HUES6 (cell line): ENCODE results near the gene ANKH.

Source experiments
- H3K27ac ChIP-seq: 2 replicates; pipeline ENCODE4 v1.7.0; 2013; ENCODE audit warnings: low read depth, mild to moderate bottlenecking, low read length, inconsistent platforms
- H3K27me3 ChIP-seq: 2 replicates; pipeline ENCODE4 v1.6.1; 2013; ENCODE audit warnings: low read length; ENCODE audit not compliant: control insufficient read depth, insufficient read depth
- H3K36me3 ChIP-seq: 2 replicates; pipeline ENCODE4 v1.6.1; 2013; ENCODE audit warnings: low read length; ENCODE audit not compliant: control insufficient read depth, insufficient read depth
- H3K4me1 ChIP-seq: 2 replicates; pipeline ENCODE4 v1.6.1; 2013; ENCODE audit warnings: low read length; ENCODE audit not compliant: control insufficient read depth, insufficient read depth
- H3K4me3 ChIP-seq: 2 replicates; pipeline ENCODE4 v1.5.1; 2013; ENCODE audit warnings: low read depth, low read length
- H3K9ac ChIP-seq: one replicate; pipeline ENCODE4 v1.6.1; 2013; ENCODE audit warnings: mild to moderate bottlenecking, low read length
- H3K9me3 ChIP-seq: 2 replicates; pipeline ENCODE4 v1.6.1; 2013; ENCODE audit warnings: low read depth, low read length; ENCODE audit not compliant: control insufficient read depth, insufficient read depth

Gene ANKH

GRCh38 chr5:14783691-14784090 is 87.9 kb downstream of the ANKH start:
- H3K9me3 ChIP-seq: peaks cover 18% of the 10 kb centered on the region
- no peaks in the 10 kb centered on the region for H3K27me3 ChIP-seq
- H3K4me3 ChIP-seq: no peak overlapping the region
- H3K36me3 ChIP-seq: no peaks in the 10 kb centered on the region
- H3K4me1 ChIP-seq: peaks cover 2% of the 10 kb centered on the region; the same call in 1 of the 2 replicates
- no peak overlapping the region for H3K9ac ChIP-seq
- no peak overlapping the region for H3K27ac ChIP-seq

- Histone ChIP-seq H3K36me3 (no peaks in the 10 kb centered on the region), H3K27me3 (no peaks in the 10 kb centered on the region), H3K4me1 (peaks cover 13% of the 10 kb centered on the region; the same call in 1 of the 2 replicates), H3K9ac (no peak overlapping the region), H3K4me3 (no peak overlapping the region), H3K27ac (no peak overlapping the region), H3K9me3 (peaks cover 18% of the 10 kb centered on the region)
Measured at GRCh38 chr5:14782591-14782990, 89.0 kb downstream of the ANKH start.

GRCh38 chr5:14781106-14781505 is 90.5 kb downstream of the ANKH start:
- Histone ChIP-seq H3K27ac (no peak overlapping the region), H3K9me3 (peaks cover 18% of the 10 kb centered on the region), H3K9ac (no peak overlapping the region), H3K36me3 (no peaks in the 10 kb centered on the region), H3K4me1 (peaks cover 16% of the 10 kb centered on the region), H3K27me3 (no peaks in the 10 kb centered on the region), H3K4me3 (no peak overlapping the region)

GRCh38 chr5:14779975-14780374 is 91.6 kb downstream of the ANKH start:
- Histone ChIP-seq H3K27me3 (no peaks in the 10 kb centered on the region), H3K36me3 (no peaks in the 10 kb centered on the region), H3K9me3 (peaks cover 14% of the 10 kb centered on the region), H3K4me1 (peaks cover 16% of the 10 kb centered on the region), H3K4me3 (no peak overlapping the region), H3K27ac (no peak overlapping the region), H3K9ac (no peak overlapping the region)

GRCh38 chr5:14778792-14779070 is 92.8 kb downstream of the ANKH start:
- H3K27me3 ChIP-seq: no peaks in the 10 kb centered on the region
- H3K4me1 ChIP-seq: peaks cover 18% of the 10 kb centered on the region
- H3K4me3 ChIP-seq: no peak overlapping the region
- H3K27ac ChIP-seq: no peak overlapping the region
- H3K36me3 ChIP-seq: no peaks in the 10 kb centered on the region
- peaks cover 4% of the 10 kb centered on the region for H3K9me3 ChIP-seq
- no peak overlapping the region for H3K9ac ChIP-seq

- peaks cover 22% of the 10 kb centered on the region for H3K4me1 ChIP-seq
- no peak overlapping the region for H3K27ac ChIP-seq
- no peak overlapping the region for H3K4me3 ChIP-seq
- H3K9me3 ChIP-seq: no peaks in the 10 kb centered on the region
- no peak overlapping the region for H3K9ac ChIP-seq
- H3K36me3 ChIP-seq: no peaks in the 10 kb centered on the region
- H3K27me3 ChIP-seq: no peaks in the 10 kb centered on the region
Measured at GRCh38 chr5:14777932-14778791, 93.4 kb downstream of the ANKH start.

GRCh38 chr5:14777187-14777586 is 94.4 kb downstream of the ANKH start:
- Histone ChIP-seq H3K27me3 (no peaks in the 10 kb centered on the region), H3K4me1 (peaks cover 22% of the 10 kb centered on the region), H3K9ac (no peak overlapping the region), H3K4me3 (no peak overlapping the region), H3K27ac (no peak overlapping the region), H3K9me3 (no peaks in the 10 kb centered on the region), H3K36me3 (no peaks in the 10 kb centered on the region)

GRCh38 chr5:14776602-14777001 is 95.0 kb downstream of the ANKH start:
- Histone ChIP-seq H3K4me3 (no peak overlapping the region), H3K9me3 (no peaks in the 10 kb centered on the region)

GRCh38 chr5:14775857-14776256 is 95.7 kb downstream of the ANKH start:
- H3K4me1 ChIP-seq: peaks cover 22% of the 10 kb centered on the region
- no peak overlapping the region for H3K27ac ChIP-seq
- H3K4me3 ChIP-seq: no peak overlapping the region
- H3K27me3 ChIP-seq: no peaks in the 10 kb centered on the region
- no peak overlapping the region for H3K9ac ChIP-seq
- H3K9me3 ChIP-seq: no peaks in the 10 kb centered on the region
- H3K36me3 ChIP-seq: no peaks in the 10 kb centered on the region

More at GRCh38 chr5:14776602-14777001, 95.0 kb downstream of the ANKH start:
- Histone ChIP-seq H3K9ac (no peak overlapping the region), H3K4me1 (peaks cover 22% of the 10 kb centered on the region), H3K27me3 (no peaks in the 10 kb centered on the region), H3K27ac (no peak overlapping the region), H3K36me3 (no peaks in the 10 kb centered on the region)

- no peaks in the 10 kb centered on the region for H3K9me3 ChIP-seq
- H3K36me3 ChIP-seq: no peaks in the 10 kb centered on the region
- peaks cover 19% of the 10 kb centered on the region for H3K4me1 ChIP-seq
- H3K27ac ChIP-seq: no peak overlapping the region
- H3K4me3 ChIP-seq: no peak overlapping the region
- H3K9ac ChIP-seq: no peak overlapping the region
- H3K27me3 ChIP-seq: no peaks in the 10 kb centered on the region
Measured at GRCh38 chr5:14773588-14773987, 98.0 kb downstream of the ANKH start.

- Histone ChIP-seq H3K9ac (no peak overlapping the region), H3K36me3 (no peaks in the 10 kb centered on the region), H3K4me3 (no peak overlapping the region), H3K4me1 (peaks cover 6% of the 10 kb centered on the region; the same call in 1 of the 2 replicates), H3K27me3 (no peaks in the 10 kb centered on the region), H3K27ac (no peak overlapping the region), H3K9me3 (no peaks in the 10 kb centered on the region)
Measured at GRCh38 chr5:14771972-14772371, 99.6 kb downstream of the ANKH start.
